HS-5 (cell line): ENCODE results near the gene USP47.

Source experiments
- DNase-seq: peaks from one replicate; pipeline ENCODE4 v3.0.0-alpha.2; 2012; ENCODE audit warnings: low read depth

The USP47 gene

DNA sequence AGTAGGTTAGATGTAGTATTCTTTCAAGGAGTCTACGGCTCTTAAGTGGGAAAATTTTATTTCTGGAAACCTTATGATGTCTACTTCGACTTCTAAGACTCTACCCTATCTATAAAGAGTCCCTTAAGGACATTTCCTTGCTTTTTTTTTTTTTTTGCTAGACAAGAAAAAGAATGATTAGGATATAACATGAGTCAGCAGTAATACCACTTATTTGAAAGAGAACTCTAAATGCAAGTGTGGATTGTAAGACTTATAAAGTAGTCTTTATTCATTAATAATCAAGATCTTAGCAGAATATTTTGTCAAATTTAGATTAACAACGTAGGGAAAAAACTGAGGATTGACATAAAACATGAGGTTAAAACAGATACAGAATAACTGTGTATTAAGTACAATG is 95.7 kb downstream of the USP47 start:
- no peak for DNase-seq

DNA sequence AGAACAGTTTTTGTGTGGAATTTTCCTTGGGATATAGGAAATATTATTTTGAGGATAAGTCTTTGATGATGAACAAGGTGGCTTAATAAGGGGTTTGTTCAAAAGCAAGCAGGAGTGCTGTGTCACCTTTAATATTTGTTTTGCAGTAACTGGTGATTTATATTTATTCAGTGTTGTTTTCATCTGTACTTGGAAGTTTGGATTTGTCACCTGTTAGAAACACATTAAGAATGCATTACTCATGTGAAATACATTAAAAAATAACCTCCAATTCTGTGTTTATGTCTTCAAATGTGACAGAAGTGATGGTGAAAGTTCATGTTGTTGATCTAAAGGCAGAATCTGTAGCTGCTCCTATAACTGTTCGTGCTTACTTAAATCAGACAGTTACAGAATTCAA is 96.2 kb downstream of the USP47 start:
- no peak for DNase-seq

DNA sequence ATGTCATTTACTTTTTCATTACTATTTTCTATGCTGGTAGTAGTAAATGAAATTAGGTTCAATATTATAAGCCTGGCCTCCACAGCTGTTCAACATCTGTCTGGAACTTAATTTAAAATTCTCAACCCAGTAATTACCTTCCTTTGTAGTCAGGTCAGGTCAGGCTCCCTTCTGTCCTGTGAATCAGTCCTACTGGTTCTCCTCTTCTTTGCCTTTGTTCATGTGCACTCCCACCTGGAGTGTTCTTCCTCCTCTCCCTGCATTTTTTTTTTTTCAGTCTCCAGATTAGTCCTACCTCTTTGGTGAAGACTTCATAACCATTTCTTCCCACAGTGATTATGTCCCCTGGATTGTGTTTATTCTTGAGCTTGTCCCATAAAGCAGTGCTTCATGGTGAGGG is 98.8 kb downstream of the USP47 start:
- no peak for DNase-seq

DNA sequence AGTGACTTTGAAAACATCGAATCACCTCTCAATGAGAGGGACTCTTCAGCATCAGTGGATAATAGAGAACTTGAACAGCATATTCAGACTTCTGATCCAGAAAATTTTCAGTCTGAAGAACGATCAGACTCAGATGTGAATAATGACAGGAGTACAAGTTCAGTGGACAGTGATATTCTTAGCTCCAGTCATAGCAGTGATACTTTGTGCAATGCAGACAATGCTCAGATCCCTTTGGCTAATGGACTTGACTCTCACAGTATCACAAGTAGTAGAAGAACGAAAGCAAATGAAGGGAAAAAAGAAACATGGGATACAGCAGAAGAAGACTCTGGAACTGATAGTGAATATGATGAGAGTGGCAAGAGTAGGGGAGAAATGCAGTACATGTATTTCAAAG is 100.9 kb downstream of the USP47 start:
- DNase-seq, result no peak

DNA sequence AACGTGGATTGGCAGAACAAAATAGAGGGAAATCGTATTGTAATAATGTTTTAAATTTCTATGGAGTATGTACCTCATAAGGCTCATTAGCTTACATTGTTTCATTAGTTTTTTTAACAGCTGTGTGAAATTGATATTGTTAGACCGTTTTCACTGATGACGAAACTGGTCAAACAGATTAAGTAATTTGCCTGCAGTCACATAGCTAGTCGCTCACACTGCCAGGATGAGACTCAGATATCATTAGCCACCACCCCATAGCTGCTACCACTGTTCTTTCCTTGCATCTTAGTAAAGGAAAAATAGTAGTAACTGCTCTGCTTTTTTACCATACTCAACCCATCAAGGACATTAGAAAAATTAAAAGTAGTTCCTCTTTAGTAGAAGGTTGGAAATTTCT is 102.7 kb downstream of the USP47 start:
- no peak for DNase-seq

DNA sequence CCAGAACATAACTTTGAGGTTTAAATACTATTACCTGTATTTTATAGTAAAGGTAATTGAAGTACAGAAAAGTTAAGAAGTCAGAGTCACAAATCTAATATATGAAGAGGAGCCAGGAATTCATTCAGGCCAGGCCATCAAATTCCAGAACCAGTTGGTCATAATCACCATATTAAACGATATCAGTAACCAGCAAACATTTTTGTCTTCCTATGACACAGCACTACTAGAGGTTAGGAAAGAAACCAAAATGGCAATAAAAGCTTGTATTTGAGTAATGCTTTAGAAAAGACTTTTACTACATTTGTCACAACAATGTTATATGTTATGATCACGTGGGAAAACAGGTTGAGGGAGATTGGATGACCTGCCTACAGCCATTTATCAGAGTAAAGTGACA is 104.4 kb downstream of the USP47 start:
- no peak for DNase-seq

DNA sequence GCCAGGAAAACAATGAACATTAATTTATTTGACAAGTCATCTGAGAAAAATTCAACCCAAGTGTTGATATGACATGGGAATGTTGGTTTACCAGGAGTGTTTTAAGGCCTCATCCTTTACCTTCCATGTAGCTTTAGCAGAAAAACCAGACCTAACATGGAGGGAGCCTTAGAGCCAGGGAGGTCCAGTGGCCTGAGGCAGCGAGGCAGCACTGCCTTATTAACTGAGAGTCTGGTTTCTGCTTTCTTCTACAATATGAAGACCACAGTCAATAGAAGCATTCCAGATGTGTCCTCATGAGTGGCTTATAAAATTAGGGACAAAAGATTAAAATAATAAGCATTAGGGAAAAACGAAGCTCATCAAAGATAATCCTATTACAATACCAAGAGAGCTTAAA is 105.1 kb downstream of the USP47 start:
- DNase-seq, result no peak

DNA sequence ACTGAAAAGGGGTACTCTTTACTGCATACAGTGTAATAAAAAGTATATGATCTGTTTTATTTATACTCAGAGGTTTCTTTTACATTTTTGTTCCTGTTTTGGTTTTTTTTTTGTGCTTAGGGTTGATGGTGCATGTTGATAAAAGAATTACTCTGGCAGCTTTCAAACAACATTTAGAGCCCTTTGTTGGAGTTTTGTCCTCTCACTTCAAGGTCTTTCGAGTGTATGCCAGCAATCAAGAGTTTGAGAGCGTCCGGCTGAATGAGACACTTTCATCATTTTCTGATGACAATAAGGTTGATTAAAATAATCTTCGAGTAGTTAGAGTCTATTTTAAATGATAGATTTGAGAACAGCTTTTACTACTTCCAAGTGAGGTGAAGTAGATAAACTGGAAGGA is 106.1 kb downstream of the USP47 start:
- DNase-seq, result no peak

DNA sequence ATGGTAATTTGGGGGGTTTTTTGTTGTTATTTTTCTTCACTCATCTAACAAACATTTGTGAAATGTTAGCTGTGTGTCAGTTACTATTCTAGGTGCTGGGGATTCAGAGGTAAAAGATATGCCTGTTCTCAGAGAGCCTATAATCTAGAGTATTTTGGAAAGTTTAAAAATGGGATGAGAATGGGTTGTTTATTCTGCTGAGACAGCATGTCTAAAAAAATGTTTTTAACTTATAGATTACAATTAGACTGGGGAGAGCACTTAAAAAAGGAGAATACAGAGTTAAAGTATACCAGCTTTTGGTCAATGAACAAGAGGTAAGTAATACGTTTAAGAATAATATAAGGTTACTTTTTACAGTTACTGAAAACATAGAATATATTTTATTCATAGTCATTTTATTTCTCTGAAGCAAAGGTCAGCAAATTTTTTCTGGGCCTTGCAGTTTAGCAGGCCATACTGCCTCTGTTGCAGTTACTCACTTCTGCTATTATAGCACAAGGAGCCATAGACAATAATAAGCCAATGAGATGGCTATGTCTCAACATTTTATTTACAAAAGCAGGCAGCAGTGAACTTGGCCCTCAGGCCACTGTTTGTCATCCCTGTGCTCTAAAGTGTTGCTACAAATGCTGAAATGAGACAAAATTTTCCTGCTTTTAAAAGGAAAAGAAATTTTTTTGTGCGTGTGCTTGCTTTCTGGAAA is 106.6 kb downstream of the USP47 start:
- no peak for DNase-seq

DNA sequence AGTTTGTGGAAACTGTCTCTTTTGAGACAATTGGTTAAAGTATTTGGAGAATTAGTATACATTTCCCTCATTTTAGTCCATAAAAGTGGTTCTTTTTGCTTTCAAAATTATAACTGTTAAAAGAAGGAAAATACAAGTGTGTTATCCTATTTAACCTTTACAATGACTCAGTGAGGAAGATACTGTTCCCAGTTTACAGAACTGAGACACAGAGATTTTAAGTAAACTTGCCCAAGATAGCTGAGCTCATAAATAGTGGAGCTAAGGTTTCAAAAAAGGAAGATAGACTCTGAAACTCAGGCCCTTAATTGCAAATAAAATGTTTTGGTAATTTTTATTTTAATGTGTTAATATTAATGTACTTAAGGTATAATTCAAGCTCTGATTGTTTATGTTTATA is 107.7 kb downstream of the USP47 start:
- DNase-seq, result no peak

DNA sequence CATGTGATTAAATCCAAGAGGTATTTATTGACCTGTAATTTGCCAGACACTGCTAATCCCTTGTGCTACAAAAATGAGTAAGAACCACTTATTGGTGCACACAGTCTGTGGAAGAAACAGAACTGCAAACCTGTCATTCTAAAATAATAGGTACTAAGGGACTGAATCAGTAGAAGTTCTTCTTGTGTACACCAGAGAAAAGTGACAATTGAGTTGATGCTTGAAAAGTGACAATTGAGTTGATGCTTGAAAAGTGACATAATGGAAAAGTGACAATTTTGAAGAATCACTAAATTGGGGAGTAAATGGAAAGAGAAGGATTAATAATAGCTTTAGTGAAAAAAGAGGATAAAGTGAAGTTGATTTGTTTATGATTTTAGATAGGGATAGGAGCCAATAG is 110.3 kb downstream of the USP47 start:
- no peak for DNase-seq

DNA sequence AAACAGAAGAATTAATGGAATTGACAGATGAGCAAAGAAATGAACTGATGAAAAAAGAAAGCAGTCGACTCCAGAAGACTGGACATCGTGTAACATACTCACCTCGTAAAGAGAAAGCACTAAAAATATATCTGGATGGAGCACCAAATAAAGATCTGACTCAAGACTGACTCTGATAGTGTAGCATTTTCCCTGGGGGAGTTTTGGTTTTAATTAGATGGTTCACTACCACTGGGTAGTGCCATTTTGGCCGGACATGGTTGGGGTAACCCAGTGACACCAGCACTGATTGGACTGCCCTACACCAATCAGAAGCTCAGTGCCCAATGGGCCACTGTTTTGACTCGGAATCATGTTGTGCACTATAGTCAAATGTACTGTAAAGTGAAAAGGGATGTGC is 114.2 kb downstream of the USP47 start:
- no peak for DNase-seq

DNA sequence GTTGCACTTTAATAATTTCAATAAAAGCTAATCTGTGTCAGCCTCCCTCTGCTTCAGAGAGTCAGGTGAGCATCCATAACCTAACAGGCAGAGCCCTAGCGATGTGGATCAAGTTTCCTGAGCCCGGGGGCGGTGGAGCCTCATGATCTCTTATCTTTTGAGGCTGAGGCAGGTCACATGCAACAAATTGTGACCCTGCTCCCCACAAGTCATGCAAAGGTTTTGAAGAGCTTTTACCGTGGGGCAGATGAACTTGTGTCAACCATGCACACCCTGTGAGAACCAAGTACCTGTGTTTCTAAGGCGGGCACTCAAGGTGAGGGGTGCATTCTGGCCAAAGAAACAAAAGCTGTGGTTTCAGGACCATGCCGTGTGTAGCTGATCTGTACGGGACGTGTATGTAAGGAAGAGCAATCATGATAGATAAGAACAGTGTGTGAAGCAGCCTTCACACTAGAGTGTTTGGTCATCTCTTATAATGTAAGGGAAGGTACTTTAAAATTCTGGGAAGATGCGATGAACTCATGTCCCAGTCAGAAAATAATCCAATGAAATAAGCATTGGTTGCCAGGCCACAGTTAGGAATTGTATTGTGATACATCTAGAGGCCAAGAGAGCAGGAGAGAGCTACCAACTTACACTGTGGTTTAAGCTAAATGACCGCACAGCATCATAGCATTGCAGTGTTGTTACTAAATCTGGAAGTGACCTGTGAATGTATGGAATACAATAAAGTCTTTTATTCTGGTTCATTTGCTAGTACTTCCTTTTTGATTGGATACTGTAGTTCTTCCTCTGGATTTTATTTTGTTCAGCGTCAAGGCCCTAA is 116.8 kb downstream of the USP47 start:
- no peak for DNase-seq

DNA sequence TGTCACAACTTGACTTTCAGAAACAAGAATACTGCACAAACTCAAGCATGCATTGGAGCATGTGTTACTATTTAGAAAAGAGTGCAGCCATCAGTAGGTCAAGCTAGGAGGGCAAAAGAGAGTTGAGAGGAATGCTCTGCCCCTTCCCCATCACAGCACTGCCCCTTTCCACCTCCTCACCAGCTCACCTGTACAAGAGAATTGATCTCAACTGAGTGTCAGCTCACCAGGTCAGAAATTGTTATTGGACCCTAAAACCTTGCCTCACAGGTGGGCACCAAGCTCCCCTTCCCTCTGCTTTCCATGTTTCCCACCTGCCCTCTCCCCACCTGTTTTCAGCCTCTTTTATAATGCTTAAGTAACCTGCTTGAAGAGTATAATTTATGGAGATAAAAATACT is 117.8 kb downstream of the USP47 start:
- DNase-seq, result no peak

DNA sequence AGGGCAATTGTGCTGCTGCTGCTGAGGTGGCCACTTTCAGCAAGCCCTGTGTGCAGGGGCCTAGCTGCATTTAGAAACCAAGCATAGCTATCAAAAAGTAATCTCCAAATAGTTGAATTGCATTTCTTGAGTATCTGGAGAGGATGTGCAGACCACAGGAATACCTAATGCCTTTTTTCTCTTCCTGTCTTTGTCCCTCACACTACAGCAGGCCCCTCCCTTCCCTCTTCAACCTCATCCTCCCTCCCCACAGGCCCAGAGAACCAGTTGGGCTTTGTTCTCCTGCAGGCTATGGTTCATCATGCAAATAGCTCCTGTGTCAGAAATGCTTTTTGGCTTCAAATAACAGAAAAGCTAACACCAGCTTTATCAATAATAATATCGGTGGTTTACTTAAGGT is 118.9 kb downstream of the USP47 start:
- DNase-seq, result no peak

DNA sequence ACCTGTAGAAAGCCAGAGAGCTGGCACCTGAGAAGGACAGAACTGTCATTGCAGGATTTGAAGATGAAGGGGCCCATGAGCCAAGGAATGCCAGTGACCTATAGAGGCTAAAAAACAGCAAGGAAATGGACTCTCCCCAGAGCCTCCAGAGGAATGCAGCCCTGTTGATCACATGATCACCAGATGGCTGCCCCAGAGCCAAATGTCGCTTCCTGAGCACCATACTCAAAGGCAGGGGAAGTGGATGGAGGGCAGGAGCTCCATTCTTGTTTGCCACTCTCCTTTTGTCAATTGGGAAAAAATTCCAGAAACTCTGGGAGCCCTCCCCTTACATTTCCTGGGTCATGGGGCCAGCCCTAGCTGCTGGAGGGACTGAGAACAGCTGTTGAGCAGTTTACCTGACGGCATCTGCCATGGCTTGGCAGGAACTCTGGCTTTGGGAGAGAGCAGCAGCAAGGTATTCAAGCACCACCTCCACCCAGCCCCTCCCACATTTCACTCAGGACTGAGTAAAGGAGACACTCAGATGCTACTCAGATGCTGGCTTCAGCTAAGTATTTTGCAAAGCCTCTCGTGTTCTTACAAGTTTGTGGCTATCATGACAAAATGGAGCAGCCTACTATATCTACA is 119.7 kb downstream of the USP47 start:
- DNase-seq, result no peak

DNA sequence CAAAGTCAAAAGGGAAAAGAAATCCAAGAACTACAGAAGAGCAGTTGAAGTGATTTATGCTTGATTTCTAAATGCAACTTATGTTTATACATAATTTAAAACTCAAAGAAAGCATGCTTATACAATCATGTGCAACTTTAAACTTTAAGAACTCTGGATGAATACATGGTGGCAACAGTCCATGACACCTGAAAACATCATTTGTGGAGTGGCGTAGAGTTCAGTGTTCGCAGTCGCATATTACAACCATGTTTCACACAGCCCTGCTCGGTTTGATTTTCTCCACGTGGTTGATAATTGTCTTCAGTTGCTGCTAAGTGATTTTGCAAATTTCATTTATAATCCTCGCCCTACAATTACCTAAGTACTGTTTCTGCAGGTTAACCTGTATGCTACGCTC is 121.3 kb downstream of the USP47 start:
- no peak for DNase-seq

DNA sequence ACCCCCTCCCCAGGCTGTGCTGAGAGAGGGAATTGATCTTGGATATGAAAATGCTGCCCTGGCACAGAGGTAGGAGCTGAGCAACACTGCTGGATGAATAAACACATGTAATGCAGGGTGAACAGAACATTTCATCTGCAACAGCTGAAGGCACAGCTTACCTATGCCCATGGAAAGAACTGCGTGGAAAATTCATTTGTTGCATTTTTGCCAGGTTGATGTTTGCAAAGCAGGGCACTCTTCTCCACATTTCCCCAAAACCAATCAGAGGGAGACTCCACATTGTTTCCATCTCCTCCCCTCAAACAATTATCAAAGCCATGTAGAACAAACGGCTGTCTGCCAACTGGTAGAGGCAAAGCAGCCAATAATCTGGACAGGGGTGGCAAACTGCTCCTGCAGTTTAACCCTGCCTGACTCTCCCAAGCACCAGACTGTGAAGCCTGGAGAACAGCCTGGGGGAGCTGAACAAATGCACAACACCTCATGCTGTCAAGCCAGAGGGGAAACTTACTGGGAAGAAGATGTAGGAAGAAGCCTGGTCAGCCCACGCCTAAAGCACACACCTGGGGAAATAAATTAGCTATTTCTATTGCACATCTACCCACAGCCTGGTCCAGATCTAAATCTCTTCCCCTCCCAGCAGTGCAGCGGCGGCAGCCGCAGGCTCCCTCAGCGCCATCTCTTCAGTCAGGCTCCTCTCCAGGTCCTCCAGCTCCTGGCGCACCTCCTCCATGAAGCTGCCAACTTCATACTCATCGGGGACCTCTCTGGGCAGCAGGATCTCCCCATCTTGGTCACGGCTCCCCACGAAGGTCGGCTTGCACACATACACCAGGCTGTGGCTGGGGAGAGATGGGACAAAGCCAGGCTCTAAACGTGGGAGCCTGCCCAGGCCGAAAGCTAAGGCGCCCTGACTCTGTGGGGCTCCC is 122.3 kb downstream of the USP47 start:
- no peak for DNase-seq

DNA sequence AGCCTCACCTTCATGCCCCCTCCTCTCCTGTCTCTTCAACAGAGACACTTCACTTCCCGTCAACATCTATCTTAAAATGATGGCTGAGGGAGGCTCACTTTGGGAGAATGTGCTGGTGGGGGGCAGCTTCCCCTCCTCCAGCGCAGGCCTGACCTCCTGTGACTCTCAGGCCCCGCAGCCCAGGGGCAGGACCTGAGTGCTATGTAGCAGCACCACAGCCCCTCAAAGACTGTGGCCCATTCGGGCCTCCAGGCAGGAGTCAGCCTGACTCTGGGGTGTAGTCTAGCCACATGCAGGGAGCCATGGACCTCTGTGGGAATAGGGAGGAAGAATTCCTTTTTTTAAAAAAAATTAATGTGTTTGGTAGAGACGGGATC is 123.0 kb downstream of the USP47 start:
- DNase-seq, result no peak

DNA sequence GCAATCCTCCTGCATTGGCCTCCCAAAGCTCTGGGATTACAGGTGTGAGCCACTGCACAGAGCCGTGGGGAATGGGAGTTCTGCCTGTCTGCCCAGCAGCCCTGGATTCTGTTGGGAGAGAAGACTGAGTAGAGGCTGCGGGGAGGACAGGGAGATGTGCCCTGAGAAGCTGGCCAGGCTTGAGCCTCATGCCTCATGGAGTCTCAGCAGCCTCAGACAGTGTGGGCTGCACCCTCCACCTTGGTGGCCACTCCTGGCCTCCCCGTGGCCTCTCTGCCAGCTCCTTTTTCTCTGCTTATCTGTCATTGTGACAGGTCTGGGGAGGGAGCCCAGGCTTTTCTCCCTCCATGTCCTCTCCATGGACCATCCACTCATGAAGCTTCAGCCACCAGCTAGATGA is 123.4 kb downstream of the USP47 start:
- DNase-seq, result no peak

DNA sequence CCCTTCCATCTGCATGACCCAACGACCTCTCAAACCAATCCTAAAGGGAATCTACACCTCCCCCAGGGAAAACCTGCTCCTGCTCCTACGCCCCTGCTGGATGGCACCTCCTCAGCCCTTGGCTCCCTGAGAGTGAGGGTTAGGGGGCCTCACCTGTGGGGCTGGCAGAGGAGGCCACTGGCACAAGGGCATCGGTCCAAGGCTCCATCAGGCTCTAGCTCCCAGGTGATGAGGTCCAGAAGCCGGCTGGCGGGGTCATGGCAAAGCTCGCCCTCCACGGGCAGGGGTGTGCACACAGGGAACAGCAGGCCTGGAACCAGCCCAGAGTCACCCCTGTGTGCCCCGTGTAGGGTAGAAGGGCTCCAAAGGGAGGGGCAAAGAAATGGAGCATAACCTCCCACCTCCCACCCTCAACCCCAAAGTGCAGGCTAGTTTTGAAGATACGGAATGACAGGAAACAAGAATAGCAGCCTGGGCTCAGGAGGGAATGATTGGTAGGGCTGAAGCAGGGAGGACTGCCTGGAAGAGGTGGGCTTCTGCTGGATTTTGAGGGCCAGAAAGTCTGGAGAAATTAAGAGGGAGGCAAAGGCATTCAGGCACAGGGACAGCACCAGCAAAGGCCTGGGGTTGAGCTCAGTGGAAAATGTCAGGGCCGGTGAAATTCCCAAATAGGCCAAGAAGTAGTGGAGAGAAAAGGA is 124.0 kb downstream of the USP47 start:
- no peak for DNase-seq

DNA sequence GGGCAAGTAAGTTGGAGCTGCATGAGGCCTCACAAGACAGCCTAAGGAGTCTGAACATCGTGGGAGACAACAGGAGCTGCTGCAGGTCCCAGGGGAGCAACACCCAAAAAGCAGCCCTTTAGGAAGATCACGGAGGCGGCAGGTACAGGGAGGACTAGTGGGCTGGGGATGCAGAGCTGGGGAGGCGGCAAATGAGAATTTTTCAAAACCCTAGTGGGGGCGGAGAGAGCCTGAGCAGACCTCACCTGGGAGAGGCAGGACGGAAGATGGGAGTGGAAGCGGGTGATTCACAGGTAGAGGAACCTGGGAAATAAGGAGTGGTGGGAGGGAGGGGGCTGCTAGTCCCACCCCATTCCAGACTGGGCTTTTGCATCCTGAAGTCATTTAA is 124.6 kb downstream of the USP47 start:
- no peak for DNase-seq
